Activated naive CD4-positive, alpha-beta T cell treated with anti-CD3 and anti-CD28 coated beads, Interleukin-2, amount 50 U/mL, for 72 hours (primary cell): ENCODE data around the gene FSTL5. TPM values are rescaled to one million over a fixed set of nuclear protein-coding genes. Genes with fewer than 3 reads are reported as not detected.
"Not testable (repeated sequence)": the region's sequence is repeated elsewhere in the genome, so short reads cannot be mapped to it uniquely, and the experiment has no call there.

Experiments used
- ATAC-seq, 2 donors: fragments of 150-1000 bp; cut with Tn5 transposase; 2 replicates each; pipeline ENCODE4 v1.10.0; 2021; ENCODE audit warnings: mild to moderate bottlenecking in 2 of 2, moderate library complexity in 2 of 2
- DNase-seq, 2 donors: peaks; one replicate each; pipeline ENCODE4 v3.0.0; 2021 to 2022; ENCODE audit warnings: low spot score in 2 of 2
- H3K27ac Mint-ChIP-seq, 2 donors: one replicate each; pipeline ENCODE4 v1.8.0; 2022; ENCODE audit warnings: mild to moderate bottlenecking in 2 of 2, mixed read lengths in 2 of 2
- H3K36me3 Mint-ChIP-seq, 2 donors: one replicate each; pipeline ENCODE4 v1.8.0; 2022; ENCODE audit warnings: mixed read lengths in 2 of 2
- H3K9me3 Mint-ChIP-seq, 2 donors: one replicate each; pipeline ENCODE4 v1.8.0; 2022; ENCODE audit warnings: mixed read lengths in 2 of 2
- total RNA-seq, 2 donors: library from RNA; stranded (reverse); gene quantifications; one replicate each; pipeline ENCODE4 v1.2.3, GENCODE V29; 2022

FSTL5 gene
- total RNA-seq, 2 donors from 2014 or later = not detected

DNA sequence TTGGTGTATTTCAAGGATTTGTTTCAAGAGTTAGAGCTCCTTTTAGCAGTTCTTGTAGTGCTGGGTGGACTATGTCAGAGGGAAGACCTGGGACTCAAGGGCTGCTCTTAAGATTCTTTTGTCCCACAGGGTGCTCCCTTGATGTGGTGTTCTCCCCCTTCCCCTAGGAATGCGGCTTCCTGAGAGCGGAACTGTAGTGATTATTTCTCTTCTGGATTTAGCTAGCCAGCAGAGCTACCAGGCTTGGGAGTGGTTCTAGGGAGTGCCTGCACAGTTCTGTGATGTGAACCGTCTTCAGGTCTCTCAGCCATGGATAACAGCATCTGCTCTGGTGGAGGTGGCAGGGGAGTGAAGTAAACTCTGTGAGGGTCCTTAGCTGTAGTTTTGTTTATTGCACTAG is 336.8 kb downstream of the FSTL5 start:
- peaks cover 10 to 14% of the 10 kb centered on the region in 2 donors for H3K9me3 Mint-ChIP-seq
- ATAC-seq = no peak
- H3K27ac Mint-ChIP-seq = no peak overlapping the region
- no peaks in the 10 kb centered on the region for H3K36me3 Mint-ChIP-seq
- no peak for DNase-seq

DNA sequence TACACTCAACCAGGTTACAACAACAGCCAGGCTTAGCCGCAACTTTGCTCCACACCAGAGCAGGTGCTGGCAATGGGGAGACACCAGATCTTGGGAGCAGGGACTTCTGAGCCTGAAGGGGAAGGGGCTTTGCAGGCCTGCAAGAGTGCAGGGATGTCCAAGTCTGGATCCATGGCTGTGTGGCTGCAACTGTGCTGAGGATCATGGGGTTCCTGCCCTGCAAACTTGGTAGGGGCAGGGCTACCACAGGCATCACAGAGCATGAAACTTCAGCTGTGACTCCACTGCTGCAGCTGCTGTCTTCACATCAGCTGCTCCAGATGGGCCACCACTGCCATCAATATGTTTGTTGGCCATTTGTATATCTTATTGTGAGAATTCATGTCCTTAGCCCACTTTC is 340.4 kb downstream of the FSTL5 start:
- no peak for ATAC-seq

GRCh38 chr4:161822174-161822573 is 341.6 kb downstream of the FSTL5 start:
- no peak overlapping the region for H3K27ac Mint-ChIP-seq
- no peak for DNase-seq
- no peaks in the 10 kb centered on the region for H3K36me3 Mint-ChIP-seq
- H3K9me3 Mint-ChIP-seq = peaks cover 10 to 14% of the 10 kb centered on the region in 2 donors
- no peak for ATAC-seq

More for the DNA sequence above, 340.4 kb downstream of the FSTL5 start:
- DNase-seq = no peak
- H3K9me3 Mint-ChIP-seq = peaks cover 14% of the 10 kb centered on the region in 2 donors
- no peak overlapping the region for H3K27ac Mint-ChIP-seq
- no peaks in the 10 kb centered on the region for H3K36me3 Mint-ChIP-seq

DNA sequence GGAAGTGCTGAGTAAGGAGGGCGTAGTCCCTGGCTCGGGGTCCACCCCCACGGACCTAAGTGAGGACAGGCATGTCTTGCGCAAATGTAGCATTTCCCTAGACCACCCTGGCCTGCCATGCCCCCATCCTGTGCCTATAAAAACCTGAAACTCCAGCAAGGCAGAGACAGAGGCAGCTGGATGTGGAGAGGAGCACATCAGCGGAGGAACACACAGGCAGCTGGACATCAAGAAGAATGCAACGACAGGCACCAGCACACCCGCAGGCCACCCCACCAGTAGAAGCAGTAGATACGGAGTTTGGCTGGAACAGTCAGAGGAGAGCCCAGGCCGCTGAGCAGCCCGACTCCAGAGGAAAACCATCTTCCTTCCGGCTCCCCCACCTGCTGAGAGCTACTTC is 345.9 kb downstream of the FSTL5 start:
- DNase-seq = no peak
- H3K36me3 Mint-ChIP-seq = no peaks in the 10 kb centered on the region
- no peak for ATAC-seq
- H3K27ac Mint-ChIP-seq = no peak overlapping the region
- peaks cover 0 to 3% of the 10 kb centered on the region in 2 donors for H3K9me3 Mint-ChIP-seq

- Mint-ChIP-seq H3K36me3 (no peaks in the 10 kb centered on the region), H3K27ac (no peak overlapping the region), H3K9me3 (peaks cover 0 to 3% of the 10 kb centered on the region in 2 donors)
- DNase-seq (no peak), ATAC-seq (no peak)
Measured at GRCh38 chr4:161816958-161817357, 346.8 kb downstream of the FSTL5 start.

DNA sequence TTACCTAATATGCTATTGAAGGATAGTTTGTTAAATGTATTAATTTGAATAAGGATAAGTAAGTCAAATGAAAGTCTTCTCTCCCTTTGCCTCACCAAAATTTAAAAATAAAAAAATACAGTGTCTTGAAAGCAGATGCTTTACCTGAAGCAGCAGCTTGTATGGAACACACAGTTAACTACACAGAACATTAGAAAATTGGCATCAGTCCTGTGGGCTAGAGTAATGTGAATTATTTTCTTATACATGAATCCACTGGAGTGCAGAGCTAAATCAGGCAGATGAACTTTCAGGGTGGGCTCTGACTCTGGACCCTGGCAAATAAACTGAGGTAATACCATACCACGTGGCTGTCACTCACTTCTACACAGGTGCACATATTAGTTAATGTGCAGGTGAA is 348.0 kb downstream of the FSTL5 start:
- DNase-seq (no peak), ATAC-seq (no peak)
- no peaks in the 10 kb centered on the region for H3K36me3 Mint-ChIP-seq
- no peak overlapping the region for H3K27ac Mint-ChIP-seq
- peaks cover 0 to 3% of the 10 kb centered on the region in 2 donors for H3K9me3 Mint-ChIP-seq

DNA sequence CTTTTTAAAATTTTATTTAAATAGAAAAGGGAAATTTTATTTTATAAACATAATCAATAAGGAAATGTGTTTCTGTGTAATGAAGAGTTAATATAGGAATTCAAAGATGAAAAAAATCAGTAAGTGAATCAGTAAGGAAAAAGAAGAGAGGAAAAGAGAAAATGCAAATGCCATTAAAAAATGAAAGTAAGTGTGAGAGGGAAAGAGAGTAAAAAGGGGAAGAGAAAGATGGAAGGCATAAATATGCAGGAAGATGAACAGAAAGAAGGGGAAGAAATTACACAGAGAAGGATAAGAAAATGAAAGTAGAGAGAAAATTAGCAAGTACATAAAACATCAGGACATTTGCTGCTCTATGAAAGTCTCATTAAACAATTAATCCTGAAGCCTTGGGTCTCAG is 349.9 kb downstream of the FSTL5 start:
- H3K9me3 Mint-ChIP-seq = no peaks in the 10 kb centered on the region
- H3K27ac Mint-ChIP-seq = no peak overlapping the region
- ATAC-seq (no peak), DNase-seq (no peak)
- no peaks in the 10 kb centered on the region for H3K36me3 Mint-ChIP-seq

GRCh38 chr4:161813389-161813788 is 350.4 kb downstream of the FSTL5 start:
- H3K9me3 Mint-ChIP-seq = no peaks in the 10 kb centered on the region
- ATAC-seq = no peak
- no peak overlapping the region for H3K27ac Mint-ChIP-seq

DNA sequence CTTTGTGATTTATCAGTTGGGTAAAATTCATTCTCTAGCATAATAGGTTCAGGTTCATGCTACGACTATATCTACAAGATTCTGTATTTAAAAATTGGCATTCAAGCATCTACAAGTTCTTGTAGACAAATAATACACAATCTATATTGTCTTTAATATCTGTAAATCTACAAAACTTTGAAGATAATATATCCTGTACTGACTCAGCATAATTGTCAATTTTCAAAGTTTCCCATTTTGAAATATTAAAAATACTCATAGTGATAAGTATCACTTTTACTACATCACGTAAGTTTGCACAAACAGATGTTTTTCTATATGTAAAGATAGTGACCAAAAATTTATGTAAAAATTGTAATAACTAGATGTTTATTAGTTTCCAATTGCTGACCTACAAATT is 360.6 kb downstream of the FSTL5 start:
- Mint-ChIP-seq H3K36me3 (no peaks in the 10 kb centered on the region), H3K27ac (no peak overlapping the region), H3K9me3 (peaks cover 15 to 16% of the 10 kb centered on the region in 2 donors)
- no peak for DNase-seq
- no peak for ATAC-seq

More at GRCh38 chr4:161813389-161813788, 350.4 kb downstream of the FSTL5 start:
- H3K36me3 Mint-ChIP-seq = no peaks in the 10 kb centered on the region
- no peak for DNase-seq

GRCh38 chr4:161799710-161800109 is 364.1 kb downstream of the FSTL5 start:
- H3K9me3 Mint-ChIP-seq = peaks cover 0 to 5% of the 10 kb centered on the region in 2 donors
- ATAC-seq = no peak
- no peaks in the 10 kb centered on the region for H3K36me3 Mint-ChIP-seq
- no peak overlapping the region for H3K27ac Mint-ChIP-seq
- no peak for DNase-seq

- DNase-seq = peak in 1 of 2 donors; percentile 50
- H3K27ac Mint-ChIP-seq = no peak overlapping the region
- no peaks in the 10 kb centered on the region for H3K36me3 Mint-ChIP-seq
- ATAC-seq = no peak
- H3K9me3 Mint-ChIP-seq = peaks cover 0 to 8% of the 10 kb centered on the region in 2 donors
Measured at GRCh38 chr4:161792991-161793390, 370.8 kb downstream of the FSTL5 start.

GRCh38 chr4:161791796-161792556 is 371.8 kb downstream of the FSTL5 start:
- DNase-seq (no peak), ATAC-seq (no peak)
- Mint-ChIP-seq H3K27ac (no peak overlapping the region), H3K9me3 (peaks cover 4 to 6% of the 10 kb centered on the region in 2 donors), H3K36me3 (no peaks in the 10 kb centered on the region)

GRCh38 chr4:161767116-161767515 is 396.7 kb downstream of the FSTL5 start:
- ATAC-seq (no peak), DNase-seq (no peak)
- Mint-ChIP-seq H3K9me3 (peaks cover 7 to 15% of the 10 kb centered on the region in 2 donors), H3K36me3 (no peaks in the 10 kb centered on the region), H3K27ac (no peak overlapping the region)

GRCh38 chr4:161762796-161763195 is 401.0 kb downstream of the FSTL5 start:
- no peak for DNase-seq
- peaks cover 7 to 15% of the 10 kb centered on the region in 2 donors for H3K9me3 Mint-ChIP-seq
- no peak for ATAC-seq
- no peak overlapping the region for H3K27ac Mint-ChIP-seq
- peaks cover 0 to 5% of the 10 kb centered on the region in 2 donors for H3K36me3 Mint-ChIP-seq

- no peak overlapping the region for H3K27ac Mint-ChIP-seq
- H3K9me3 Mint-ChIP-seq = peaks cover 3 to 9% of the 10 kb centered on the region in 2 donors
- peaks cover 0 to 5% of the 10 kb centered on the region in 2 donors for H3K36me3 Mint-ChIP-seq
- ATAC-seq (no peak), DNase-seq (no peak)
Measured at GRCh38 chr4:161760008-161760407, 403.8 kb downstream of the FSTL5 start.

DNA sequence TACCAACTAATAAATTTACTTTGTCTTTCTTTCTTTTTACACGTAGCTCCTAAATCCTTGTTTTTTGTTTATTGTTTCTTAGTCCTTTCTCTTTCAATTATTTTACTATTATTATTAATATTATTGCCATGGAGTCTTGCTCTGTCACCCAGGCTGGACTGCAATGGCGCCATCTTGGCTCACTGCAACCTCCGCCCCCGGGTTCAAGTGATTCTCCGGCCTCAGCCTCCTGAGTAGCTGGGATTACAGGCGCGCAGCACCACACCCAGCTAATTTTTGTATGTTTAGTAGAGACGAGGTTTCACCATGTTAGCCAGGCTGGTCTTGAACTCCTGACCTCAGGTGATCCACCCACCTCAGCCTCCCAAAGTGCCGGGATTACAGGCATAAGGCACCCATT is 405.4 kb downstream of the FSTL5 start:
- H3K27ac Mint-ChIP-seq, H3K36me3 Mint-ChIP-seq, ATAC-seq, DNase-seq, H3K9me3 Mint-ChIP-seq: not testable (repeated sequence)

- no peak for ATAC-seq
- peaks cover 17 to 22% of the 10 kb centered on the region in 2 donors for H3K9me3 Mint-ChIP-seq
- no peak for DNase-seq
- H3K36me3 Mint-ChIP-seq = no peaks in the 10 kb centered on the region
- H3K27ac Mint-ChIP-seq = no peak overlapping the region
Measured at GRCh38 chr4:161728929-161729328, 434.9 kb downstream of the FSTL5 start.

DNA sequence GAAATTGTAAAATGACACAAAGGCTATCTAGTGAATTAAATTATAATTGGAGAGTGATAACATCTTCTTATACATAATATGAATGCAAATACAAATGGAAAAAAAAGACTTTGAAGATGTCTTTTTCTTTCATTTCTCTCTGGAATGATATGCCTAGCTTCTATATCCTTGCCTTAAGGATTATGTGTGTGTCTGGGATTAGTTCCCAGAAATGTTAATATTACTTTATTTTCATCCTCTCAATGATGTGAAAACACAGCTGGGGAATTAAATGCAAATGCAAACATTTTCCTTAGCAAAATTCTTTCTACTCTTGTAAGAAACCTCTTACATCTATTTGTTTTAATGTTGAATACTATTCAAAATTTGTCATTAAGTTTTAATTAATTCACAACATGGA is 441.9 kb downstream of the FSTL5 start:
- ATAC-seq = no peak
- no peak for DNase-seq
- H3K36me3 Mint-ChIP-seq = no peaks in the 10 kb centered on the region
- H3K27ac Mint-ChIP-seq = no peak overlapping the region
- H3K9me3 Mint-ChIP-seq = peaks cover 0 to 9% of the 10 kb centered on the region in 2 donors
